Peyer's patch (tissue), 4 donors: Measurements from ENCODE around the gene C14orf180. TPM values are rescaled to one million over a fixed set of nuclear protein-coding genes. Genes with fewer than 3 reads are reported as not detected.

ENCODE experiments used
- DNase-seq, 3 donors: peaks; one replicate each; pipeline ENCODE4 v3.0.0-alpha.2; 2017 to 2019
- H3K27ac ChIP-seq, 4 donors: fragments of 200-600 bp; sonication (generic); one replicate each; pipeline ENCODE4 v1.5.1; 2016 to 2019
- H3K27me3 ChIP-seq, 2 donors: fragments of 200-600 bp; sonication (generic); one replicate each; pipeline ENCODE4 v1.5.1; 2019
- H3K36me3 ChIP-seq, 3 donors: fragments of 200-600 bp; sonication (generic); one replicate each; pipeline ENCODE4 v1.5.1; 2016 to 2019
- H3K4me1 ChIP-seq, 4 donors: fragments of 200-600 bp; sonication (generic); one replicate each; pipeline ENCODE4 v1.5.1; 2016 to 2019
- H3K4me3 ChIP-seq, 4 donors: fragments of 200-600 bp; sonication (generic); 1 replicate in 3 of 4; 2 replicates in 1 of 4; pipeline ENCODE4 v1.5.1; 2016 to 2019; ENCODE audit warnings: mild to moderate bottlenecking in 1 of 4
- H3K9me3 ChIP-seq, 4 donors: fragments of 200-600 bp; sonication (generic); one replicate each; pipeline ENCODE4 v1.5.1; 2016 to 2019; ENCODE audit warnings: mild to moderate bottlenecking in 1 of 4
- CTCF ChIP-seq, 6 experiments: fragments of 450-650 bp in 4 of 6; fragments of 200-600 bp in 2 of 6; sonication (generic) in 1 of 6; IDR thresholded peaks; one replicate each; pipeline ENCODE4 v1.5.1; 2017 to 2019; ENCODE audit warnings: antibody characterized with exemption in 6 of 6, mild to moderate bottlenecking in 3 of 6, moderate library complexity in 1 of 6
- POLR2A ChIP-seq, 2 donors: fragments of 450-650 bp; IDR thresholded peaks; one replicate each; pipeline ENCODE4 v1.5.1; 2017; ENCODE audit warnings: antibody characterized with exemption in 2 of 2, mild to moderate bottlenecking in 2 of 2, moderate library complexity in 2 of 2
- total RNA-seq, 4 donors: library from RNA; depleted of rRNA; stranded (reverse); fragments of >200 nt; gene quantifications; one replicate each; pipeline ENCODE4 v1.1.0, GENCODE V29; 2016

C14orf180 gene
- total RNA-seq, 4 donors from 2014 or later, result 0.70 TPM; not detected in 3

- TF ChIP-seq CTCF (IDR thresholded peaks at IDR 0.05), result no peak
- TF ChIP-seq POLR2A (IDR thresholded peaks at IDR 0.05), result no peak
- H3K9me3 ChIP-seq, result no peaks in the 10 kb centered on the region
- DNase-seq, result peak in 1 of 3 donors; percentile 28
- H3K27me3 ChIP-seq, result no peaks in the 10 kb centered on the region
- no peak overlapping the region for H3K27ac ChIP-seq
- no peaks in the 10 kb centered on the region for H3K36me3 ChIP-seq
- H3K4me3 ChIP-seq, result no peak overlapping the region
- H3K4me1 ChIP-seq, result no peaks in the 10 kb centered on the region
These were observed 34.2 kb upstream of the C14orf180 start for GRCh38 chr14:104545151-104545941.

- no peak overlapping the region for H3K27ac ChIP-seq
- no peaks in the 10 kb centered on the region for H3K4me1 ChIP-seq
- DNase-seq, result peak in 2 of 3 donors; percentile 23 to 34
- H3K9me3 ChIP-seq, result no peaks in the 10 kb centered on the region
- no peaks in the 10 kb centered on the region for H3K36me3 ChIP-seq
- TF ChIP-seq POLR2A (IDR thresholded peaks at IDR 0.05), result no peak
- no peak for TF ChIP-seq CTCF (IDR thresholded peaks at IDR 0.05)
- H3K4me3 ChIP-seq, result no peak overlapping the region
- H3K27me3 ChIP-seq, result no peaks in the 10 kb centered on the region
These were observed 33.5 kb upstream of the C14orf180 start for GRCh38 chr14:104545942-104546501.

GRCh38 chr14:104546591-104547309, 32.8 kb upstream of the C14orf180 start:
- Histone ChIP-seq H3K36me3 (no peaks in the 10 kb centered on the region), H3K4me1 (no peaks in the 10 kb centered on the region), H3K4me3 (no peak overlapping the region), H3K27me3 (no peaks in the 10 kb centered on the region), H3K27ac (no peak overlapping the region), H3K9me3 (no peaks in the 10 kb centered on the region)
- TF ChIP-seq POLR2A (IDR thresholded peaks at IDR 0.05) (no peak), CTCF (IDR thresholded peaks at IDR 0.05) (no peak)
- DNase-seq, result peak in 2 of 3 donors; percentile 20 to 34

- TF ChIP-seq POLR2A (IDR thresholded peaks at IDR 0.05) (no peak), CTCF (IDR thresholded peaks at IDR 0.05) (no peak)
- DNase-seq, result peak in 2 of 3 donors; percentile 26 to 34
- Histone ChIP-seq H3K36me3 (no peaks in the 10 kb centered on the region), H3K27ac (no peak overlapping the region), H3K9me3 (no peaks in the 10 kb centered on the region), H3K27me3 (no peaks in the 10 kb centered on the region), H3K4me3 (no peak overlapping the region), H3K4me1 (no peaks in the 10 kb centered on the region)
These were observed 32.1 kb upstream of the C14orf180 start for GRCh38 chr14:104547310-104547997.

GRCh38 chr14:104547998-104548700, 31.4 kb upstream of the C14orf180 start:
- Histone ChIP-seq H3K9me3 (no peaks in the 10 kb centered on the region), H3K27me3 (no peaks in the 10 kb centered on the region), H3K4me3 (no peak overlapping the region), H3K36me3 (no peaks in the 10 kb centered on the region), H3K27ac (no peak overlapping the region), H3K4me1 (no peaks in the 10 kb centered on the region)
- peak in 2 of 3 donors; percentile 22 to 37 for DNase-seq
- TF ChIP-seq POLR2A (IDR thresholded peaks at IDR 0.05), result no peak
- no peak for TF ChIP-seq CTCF (IDR thresholded peaks at IDR 0.05)
